ENCODE data around the gene CD320.

- TF ChIP-seq SP2 (tag by site-specific recombination; IDR thresholded peaks at IDR 0.05): no peak
- TF ChIP-seq ZNF24 (tag by site-specific recombination; IDR thresholded peaks at IDR 0.05): no peak
- no peak for TF ChIP-seq KLF1 (tag by site-specific recombination; IDR thresholded peaks at IDR 0.05)
- no peak for TF ChIP-seq ZNF530 (tag by site-specific recombination; IDR thresholded peaks at IDR 0.05; ENCODE audit: low read depth)
- no peak for TF ChIP-seq ZNF792 (tag by site-specific recombination; IDR thresholded peaks at IDR 0.05)
- TF ChIP-seq ZNF561 (tag by site-specific recombination; IDR thresholded peaks at IDR 0.05; ENCODE audit: borderline replicate concordance): no peak
Observed at GRCh38 chr19:8334458-8335342, 26.5 kb upstream of the CD320 start.
